Ammon's horn (tissue), 1 donor: Measurements from ENCODE around the gene GPANK1.

Source experiments
- DNase-seq: peaks from one replicate; pipeline ENCODE4 v3.0.0-alpha.2; 2016; ENCODE audit warnings: low spot score

Gene GPANK1

DNA sequence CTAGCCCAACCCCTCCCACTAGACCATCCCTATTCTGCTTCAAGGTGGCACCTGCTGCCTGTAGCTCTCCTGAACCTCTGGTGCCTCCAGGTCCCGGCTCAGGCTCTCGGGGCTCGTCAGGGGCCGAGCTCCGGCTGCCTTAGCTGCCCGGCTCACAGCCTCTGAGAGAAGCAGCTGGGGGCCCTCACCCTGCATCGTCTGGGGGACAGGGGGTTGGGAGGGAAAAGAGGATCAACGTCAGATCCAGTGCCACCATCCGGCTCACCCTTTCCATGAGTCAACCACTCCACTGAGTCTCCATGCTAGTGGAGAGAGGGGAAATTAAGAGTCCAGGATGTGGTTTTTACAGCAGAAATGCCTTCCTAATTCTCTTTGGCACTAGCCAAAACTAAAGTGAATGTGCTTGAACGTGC lies 25.3 kb downstream of the GPANK1 start:
- DNase-seq, result no peak

DNA sequence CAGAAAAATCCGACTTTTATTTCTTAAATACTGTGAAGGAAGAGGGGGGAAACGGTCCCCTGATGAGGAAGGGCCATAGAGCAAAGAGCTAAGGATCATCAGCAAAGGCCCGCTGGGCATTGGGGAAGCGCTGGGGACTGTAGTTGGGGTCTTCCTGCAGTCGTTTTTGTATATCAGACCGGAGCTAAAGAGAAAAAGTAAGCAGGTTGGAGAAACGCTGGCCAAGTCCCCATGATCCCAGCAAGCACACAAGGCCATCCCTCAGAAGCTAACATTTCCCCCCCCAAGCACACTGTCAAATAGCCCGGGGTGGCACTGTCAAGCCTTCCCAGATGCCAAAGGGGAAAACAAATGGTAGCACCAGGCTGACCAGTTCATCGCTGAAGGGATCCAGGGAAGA lies 25.8 kb downstream of the GPANK1 start:
- DNase-seq, result no peak

DNA sequence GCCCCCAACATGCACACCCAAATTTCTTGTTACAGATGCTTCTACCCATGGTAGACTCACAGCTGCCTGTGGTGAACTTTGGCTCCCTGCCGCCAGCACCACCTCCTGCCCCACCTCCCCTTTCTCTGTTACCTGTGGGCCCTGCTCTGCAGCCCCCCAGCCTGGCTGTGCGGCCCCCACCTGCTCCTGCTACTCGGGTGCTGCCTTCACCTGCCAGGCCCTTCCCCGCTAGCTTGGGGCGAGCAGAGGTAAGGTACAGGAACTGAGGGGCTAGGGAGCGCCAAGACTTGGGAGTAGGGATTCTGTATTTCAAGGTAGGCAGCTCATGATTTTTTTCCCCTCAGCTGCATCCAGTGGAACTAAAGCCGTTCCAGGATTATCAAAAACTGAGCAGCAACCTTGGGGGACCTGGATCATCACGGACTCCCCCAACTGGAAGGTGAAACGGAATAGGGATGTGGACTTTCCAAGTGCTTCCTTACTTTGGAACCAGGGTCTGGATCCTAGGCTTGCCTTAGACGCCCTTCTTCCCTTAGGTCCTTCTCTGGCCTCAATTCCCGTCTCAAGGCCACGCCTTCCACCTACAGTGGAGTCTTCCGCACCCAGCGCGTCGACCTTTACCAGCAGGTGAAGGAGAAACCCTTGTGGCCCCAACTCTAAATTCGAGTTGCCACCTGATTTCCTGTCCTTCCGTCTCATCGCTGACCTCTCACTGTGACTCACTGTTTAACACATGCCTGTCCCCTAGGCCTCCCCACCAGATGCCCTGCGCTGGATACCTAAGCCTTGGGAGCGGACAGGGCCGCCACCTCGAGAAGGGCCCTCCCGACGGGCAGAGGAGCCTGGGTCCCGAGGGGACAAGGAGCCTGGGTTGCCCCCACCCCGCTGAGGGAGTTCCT lies 27.9 kb downstream of the GPANK1 start:
- no peak for DNase-seq

DNA sequence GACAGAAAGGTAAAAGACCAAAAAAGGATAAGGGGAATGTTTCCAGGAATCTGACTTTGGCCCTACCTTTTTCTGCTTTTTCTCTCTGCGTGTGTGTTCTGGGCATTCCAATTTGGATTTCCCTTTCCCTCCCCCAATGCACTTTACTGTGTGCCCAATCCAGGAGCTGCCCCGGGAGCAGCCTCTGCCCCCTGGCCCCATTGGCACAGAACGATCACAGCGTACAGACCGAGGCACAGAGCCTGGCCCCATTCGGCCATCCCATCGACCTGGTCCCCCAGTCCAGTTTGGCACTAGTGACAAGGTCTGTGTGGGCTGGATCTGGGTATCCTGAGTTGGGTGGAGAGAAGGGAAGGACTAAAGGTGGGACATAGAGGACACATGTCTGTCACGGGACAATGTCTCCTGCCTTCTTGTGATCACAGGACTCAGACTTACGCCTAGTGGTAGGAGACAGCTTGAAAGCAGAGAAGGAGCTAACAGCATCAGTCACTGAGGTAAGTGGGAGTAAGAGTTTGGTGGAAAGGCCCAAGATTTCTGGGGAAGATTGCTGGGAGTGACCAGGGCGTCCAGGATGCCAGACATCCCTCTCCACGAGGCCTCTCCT lies 29.7 kb downstream of the GPANK1 start:
- DNase-seq, result no peak

DNA sequence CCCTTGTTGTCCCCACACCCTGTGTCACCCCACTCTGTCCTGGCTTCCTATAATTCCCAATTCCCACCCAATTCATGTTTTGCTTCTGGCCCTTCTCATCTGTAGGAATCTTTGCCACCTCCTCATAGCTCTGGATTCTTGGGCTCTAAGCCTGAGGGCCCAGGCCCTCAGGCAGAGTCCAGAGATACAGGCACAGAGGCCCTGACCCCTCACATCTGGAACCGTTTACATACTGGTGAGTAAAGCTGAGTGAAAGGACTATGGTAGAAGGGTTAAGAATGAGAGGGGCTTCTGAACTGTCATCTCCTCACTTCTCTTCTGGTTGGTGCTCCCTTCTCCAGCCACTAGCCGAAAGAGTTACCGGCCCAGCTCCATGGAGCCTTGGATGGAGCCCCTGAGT lies 30.7 kb downstream of the GPANK1 start:
- DNase-seq, result no peak

DNA sequence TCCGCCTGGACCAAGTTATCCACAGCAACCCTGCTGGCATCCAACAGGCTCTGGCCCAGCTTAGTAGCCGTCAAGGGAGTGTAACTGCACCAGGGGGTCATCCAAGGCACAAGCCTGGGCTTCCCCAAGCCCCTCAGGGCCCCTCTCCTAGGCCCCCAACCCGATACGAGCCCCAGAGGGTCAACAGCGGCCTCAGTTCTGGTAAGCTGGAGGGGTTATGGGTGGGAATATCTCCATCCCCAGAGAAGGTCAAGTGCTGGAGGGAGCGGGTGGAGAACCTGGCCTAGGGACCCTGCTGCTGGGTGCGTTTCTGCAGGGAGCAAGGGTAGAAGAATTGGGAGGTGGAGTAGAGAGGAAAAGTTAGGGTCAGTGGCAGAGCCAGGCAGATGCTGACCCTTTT lies 31.4 kb downstream of the GPANK1 start:
- DNase-seq, result no peak

DNA sequence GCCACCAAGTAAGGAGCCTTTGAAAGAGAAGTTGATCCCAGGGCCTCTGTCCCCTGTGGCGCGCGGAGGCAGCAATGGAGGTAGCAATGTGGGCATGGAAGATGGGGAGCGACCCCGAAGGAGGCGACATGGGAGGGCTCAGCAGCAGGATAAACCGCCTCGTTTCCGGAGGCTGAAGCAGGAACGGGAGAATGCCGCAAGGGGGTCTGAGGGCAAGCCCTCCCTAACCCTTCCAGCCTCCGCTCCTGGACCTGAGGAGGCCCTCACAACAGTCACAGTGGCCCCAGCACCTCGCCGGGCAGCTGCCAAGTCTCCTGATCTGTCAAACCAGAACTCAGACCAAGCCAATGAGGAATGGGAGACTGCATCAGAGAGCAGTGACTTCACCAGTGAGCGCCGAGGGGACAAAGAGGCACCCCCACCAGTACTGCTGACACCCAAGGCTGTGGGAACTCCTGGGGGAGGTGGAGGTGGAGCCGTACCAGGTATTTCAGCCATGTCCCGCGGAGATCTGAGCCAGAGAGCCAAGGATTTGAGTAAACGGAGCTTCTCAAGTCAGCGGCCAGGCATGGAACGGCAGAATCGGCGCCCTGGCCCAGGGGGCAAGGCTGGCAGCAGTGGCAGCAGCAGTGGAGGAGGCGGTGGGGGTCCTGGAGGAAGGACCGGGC lies 32.4 kb downstream of the GPANK1 start:
- DNase-seq, result no peak

DNA sequence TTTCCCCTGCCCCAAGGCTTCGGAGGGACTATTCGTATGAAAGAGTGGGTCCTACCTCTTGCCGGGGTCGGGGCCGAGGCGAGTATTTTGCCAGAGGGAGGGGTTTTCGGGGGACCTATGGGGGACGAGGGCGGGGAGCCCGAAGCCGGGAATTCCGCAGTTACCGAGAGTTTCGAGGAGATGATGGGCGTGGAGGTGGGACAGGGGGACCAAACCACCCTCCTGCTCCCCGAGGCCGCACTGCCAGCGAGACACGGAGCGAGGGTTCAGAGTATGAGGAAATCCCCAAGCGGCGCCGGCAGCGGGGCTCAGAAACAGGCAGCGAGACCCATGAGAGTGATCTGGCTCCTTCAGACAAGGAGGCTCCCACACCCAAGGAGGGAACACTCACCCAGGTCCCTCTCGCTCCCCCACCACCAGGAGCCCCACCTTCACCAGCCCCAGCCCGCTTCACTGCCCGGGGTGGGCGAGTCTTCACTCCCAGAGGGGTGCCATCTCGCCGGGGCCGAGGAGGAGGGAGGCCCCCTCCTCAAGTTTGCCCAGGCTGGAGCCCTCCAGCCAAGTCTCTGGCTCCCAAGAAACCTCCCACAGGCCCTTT lies 33.0 kb downstream of the GPANK1 start:
- no peak for DNase-seq

DNA sequence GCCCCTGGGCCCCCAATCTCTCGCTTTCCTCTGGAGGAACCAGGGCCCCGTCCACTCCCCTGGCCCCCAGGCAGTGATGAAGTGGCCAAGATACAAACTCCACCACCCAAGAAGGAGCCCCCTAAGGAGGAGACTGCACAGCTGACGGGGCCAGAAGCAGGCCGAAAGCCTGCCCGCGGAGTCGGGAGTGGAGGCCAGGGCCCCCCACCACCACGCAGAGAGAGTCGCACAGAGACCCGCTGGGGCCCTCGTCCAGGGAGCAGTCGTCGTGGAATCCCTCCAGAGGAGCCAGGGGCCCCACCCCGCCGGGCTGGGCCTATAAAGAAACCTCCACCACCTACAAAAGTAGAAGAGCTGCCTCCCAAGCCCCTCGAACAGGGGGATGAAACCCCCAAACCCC lies 33.6 kb downstream of the GPANK1 start:
- DNase-seq, result no peak

DNA sequence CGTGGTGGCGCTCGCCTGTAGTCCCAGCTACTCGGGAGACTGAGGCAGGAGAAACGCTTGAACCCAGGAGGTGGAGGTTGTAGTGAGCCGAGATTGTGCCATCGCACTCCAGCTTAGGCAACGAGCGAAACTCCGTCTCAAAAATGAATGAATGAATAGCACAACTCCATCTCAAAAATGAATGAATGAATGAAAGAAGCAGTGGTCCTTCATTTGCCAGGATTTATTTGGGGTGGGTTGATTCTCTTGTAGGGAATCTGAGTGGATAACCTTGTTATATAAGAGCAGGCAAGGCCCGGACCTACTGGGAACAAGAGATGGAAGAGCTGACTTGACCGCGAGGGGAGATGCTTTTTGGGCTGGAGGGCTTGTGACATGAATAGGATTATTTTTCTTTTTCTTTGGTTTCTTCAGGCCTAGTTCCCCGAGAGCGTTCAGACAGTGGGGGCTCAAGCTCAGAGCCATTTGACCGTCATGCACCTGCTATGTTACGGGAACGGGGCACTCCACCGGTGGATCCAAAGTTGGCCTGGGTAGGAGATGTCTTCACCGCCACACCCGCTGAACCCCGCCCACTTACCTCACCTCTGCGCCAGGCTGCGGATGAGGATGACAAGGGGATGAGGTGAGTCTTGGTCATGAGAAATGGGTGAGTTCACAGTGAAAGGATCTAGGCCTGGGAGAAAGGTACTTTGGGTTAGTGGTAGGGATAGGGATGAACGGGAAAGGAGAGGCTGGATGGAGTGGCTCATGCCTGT lies 34.4 kb downstream of the GPANK1 start:
- no peak for DNase-seq

DNA sequence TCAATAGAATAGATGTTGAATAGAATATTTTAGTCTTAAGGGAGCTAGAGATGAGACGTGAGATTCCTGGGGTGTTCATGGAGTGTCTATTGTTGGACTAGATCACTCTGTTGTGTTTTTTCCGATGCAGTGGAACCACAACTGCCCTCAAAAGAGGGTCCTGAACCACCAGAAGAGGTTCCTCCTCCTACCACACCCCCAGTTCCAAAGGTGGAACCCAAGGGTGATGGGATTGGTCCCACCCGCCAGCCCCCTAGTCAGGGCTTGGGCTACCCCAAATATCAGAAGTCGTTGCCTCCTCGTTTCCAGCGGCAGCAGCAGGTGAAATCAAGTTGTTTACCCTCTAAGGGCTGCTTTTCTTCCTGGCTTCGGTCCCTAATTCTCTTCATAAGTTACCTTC lies 35.8 kb downstream of the GPANK1 start:
- DNase-seq, result no peak

DNA sequence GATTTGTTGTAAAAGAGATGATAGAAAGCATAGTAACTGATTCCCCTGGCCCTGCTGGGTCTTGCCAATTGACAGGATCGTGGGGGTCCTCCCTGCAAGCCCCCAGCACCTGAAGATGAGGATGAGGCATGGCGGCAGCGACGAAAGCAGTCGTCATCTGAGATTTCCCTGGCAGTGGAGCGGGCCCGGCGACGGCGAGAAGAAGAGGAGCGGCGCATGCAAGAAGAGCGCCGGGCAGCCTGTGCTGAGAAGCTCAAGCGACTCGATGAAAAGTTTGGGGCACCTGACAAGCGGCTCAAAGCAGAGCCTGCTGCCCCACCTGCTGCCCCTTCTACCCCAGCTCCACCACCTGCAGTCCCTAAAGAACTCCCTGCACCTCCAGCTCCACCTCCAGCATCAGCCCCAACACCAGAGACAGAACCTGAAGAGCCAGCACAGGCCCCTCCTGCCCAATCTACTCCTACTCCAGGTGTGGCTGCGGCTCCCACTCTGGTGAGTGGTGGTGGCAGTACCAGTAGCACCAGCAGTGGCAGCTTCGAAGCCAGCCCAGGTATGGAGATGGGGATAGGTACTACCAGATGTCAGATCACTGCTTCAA lies 37.0 kb downstream of the GPANK1 start:
- no peak for DNase-seq

DNA sequence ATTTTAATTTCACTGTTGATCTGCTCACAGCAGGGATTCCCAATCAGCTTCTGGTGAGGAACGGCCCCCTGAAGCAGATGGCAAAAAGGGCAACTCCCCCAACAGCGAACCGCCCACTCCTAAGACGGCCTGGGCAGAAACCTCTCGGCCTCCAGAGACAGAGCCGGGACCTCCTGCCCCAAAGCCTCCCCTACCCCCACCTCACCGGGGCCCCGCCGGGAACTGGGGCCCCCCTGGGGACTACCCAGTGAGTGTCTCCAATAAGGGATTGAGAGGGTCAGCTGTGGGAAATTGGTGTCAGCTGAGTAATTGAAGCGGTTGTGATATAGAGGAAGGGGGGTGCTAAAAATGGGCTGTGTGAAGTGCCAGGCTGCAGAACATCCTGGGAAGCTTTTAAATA lies 37.8 kb downstream of the GPANK1 start:
- no peak for DNase-seq

DNA sequence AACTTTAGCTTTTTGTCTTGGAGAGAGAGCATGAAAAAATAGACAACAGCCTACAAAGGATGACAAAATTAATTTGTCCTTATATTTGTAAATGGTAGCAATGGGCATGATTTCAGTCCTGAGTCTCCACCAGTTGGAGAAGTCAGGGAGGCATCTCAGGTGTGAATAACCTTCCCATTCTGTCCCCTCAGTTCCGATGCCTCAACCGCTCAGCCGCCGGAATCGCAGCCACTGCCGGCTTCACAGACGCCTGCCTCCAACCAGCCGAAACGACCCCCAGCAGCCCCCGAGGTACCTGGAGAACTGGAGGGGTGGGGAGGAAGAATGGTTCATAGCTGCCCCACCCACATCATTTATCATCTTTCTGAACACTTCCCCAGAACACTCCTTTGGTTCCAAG lies 40.7 kb downstream of the GPANK1 start:
- DNase-seq, result no peak

DNA sequence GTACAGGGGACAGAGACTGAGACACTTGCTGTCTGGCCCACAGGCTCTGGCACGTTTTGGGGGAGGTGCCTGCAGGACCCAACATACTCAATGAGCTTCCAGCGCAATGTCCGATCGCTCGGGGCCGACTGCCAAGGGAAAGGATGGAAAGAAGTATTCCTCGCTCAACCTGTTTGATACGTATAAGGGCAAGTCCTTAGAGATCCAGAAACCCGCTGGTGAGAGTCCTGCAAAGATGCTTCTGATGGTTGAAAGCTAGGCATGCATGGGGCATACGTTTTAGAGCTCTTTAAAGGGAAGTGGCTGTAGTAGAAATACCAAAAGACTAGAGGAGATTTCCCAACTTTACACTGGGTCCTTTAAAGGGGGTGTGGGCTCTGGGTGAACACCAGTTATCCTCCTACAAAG lies 42.1 kb downstream of the GPANK1 start:
- DNase-seq, result no peak

DNA sequence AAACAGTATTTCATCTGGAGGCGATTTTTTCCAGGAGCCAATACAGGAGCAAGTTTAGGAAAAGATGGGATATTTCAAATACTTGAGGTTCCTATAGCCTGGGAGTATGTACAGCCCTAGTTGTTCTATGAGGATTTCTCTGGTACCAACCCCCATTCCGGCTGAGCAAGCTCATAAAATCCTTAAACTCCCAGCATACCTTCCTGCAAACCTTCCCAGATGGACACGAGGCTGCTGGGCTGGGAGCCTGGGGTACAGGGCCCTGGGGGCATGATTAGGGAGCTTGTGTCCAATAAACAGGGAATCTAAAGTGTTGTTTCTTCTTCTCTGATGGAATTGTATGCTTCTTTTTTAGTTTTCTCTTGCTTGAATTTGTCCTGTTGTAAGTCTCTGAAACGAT lies 42.8 kb downstream of the GPANK1 start:
- DNase-seq, result no peak

DNA sequence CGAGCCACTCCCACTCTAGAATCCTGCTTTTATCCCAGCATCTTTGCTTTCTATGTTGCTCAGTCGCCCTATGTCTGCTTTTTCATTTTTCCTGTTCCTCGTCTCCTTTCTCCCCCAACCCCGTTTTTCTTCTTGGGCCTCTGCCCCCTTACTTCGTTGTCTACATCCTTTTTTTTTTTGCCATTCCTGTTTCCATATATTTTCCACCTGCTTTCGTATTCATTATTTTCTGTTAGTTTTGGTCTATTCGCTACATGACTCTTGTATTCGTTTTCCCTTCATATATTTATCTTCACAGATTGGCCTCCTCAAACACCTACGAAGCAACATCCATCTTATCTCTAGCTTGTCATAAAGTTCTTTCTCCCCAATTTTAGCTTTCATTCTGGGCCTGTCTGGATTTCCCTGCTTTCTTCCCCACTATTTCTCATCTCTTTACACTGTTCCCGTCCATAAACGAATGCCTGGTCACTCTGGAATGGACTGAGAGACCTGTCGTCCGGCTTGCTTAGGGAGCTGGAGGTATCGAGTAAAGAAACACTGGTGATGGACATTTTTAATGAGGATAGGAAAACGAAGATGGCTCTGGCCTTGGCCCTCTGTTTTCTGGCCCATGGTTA lies 43.4 kb downstream of the GPANK1 start:
- DNase-seq, result no peak

DNA sequence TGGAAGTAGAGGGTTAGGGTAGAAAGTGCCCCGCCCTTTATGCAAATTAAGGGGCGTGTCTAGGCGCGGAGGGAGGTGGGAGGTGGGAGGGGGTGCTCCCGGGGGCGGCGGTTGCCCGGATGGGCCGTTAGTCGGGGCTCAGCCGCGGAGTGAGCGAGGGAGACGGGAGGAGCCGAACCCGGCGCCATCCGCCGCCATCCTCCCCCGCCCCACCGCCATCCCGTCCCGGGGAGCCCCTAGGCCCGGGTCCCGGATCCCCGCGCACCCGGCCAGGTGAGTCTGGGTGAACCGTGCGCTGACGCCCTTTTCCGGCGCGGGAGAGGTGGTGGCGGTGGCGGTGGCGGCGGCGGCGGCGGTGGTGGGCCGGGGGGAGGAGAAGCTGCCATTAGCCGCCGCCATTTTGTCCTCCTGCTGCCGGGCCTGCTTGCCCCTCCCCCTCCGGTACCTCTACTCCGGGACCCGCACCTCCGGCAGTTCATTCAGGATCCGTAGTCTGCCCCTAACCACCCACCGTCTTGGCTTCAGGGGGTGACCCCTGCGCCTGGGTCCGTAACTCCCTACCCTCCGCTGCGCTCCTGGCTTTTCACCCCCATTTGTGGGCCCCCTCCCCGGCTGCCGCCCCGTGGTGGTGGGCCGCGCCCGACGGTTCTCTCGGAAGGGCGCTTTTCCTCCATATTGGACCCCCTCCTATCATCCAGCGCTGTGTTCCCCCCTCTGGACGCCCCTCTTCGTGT lies 44.0 kb downstream of the GPANK1 start, which contains the start of gene PRRC2A:
Gene PRRC2A, plus strand, starts transcription at position 130 of the 734 bp plus-strand sequence. CDS start 2,075 bp downstream, outside the sequence.
- DNase-seq, result peak; percentile 74

DNA sequence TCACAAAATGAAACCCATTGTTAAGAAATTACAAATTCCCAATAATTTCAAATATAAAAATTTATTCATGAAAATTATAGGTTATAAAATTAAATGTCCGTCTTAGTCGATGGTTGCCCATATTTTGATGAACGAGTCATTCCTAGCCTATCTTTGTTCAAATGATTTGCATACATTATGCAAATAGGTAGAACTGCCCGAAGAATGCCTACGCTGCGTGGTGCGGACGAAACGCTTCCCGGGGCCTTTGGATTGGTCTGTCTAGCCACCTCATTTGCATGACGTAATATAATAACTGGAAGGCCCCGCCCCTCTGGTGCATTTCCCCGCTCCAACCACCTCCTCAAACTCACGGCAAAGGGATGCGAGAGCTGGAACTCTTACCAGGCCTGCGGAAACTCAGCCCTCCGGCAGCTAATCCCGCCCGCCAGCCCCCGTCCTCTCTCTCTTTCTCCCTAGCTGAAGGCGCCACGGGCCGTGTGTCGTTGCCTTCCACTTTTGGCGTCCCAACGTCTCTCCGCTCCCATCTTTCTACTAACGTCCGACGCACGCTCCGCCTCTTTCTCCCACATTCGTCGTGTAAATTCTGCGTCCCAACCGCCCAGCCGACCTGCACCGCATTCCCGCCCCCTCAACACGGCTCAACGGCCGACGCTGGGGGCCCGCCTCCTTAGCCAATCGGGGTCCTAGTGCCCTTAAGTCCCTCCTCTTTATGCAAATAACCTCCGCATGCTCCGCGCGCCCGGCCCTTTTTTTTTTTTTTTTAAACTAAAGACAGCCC lies 44.8 kb downstream of the GPANK1 start:
- peak; percentile 100 for DNase-seq
